Lower leg skin (tissue), 4 donors: ENCODE measurements around the gene FOXC2. TPM values are rescaled to one million over a fixed set of nuclear protein-coding genes. Genes with fewer than 3 reads are reported as not detected.

Source experiments
- DNase-seq, 2 donors: peaks; one replicate each; pipeline ENCODE4 v3.0.0-alpha.2; 2019; ENCODE audit warnings: low spot score in 2 of 2
- H3K4me3 ChIP-seq: fragments of 200-600 bp; sonication (generic); 2 replicates; pipeline ENCODE4 v1.5.1; 2017; ENCODE audit warnings: mild to moderate bottlenecking, low read depth; ENCODE audit not compliant: poor library complexity, severe bottlenecking
- POLR2A ChIP-seq, 2 donors: fragments of 450-650 bp; IDR thresholded peaks; one replicate each; pipeline ENCODE4 v1.6.1; 2016 to 2017; ENCODE audit warnings: antibody characterized with exemption in 2 of 2, mild to moderate bottlenecking in 1 of 2, moderate library complexity in 1 of 2
- WGBS, 2 donors: methylation state at CpG; one replicate each; pipeline ENCODE4 v1.1.5; 2018; 5-methylcytosine and 5-hydroxymethylcytosine counted together
- intact Hi-C: fragments of 100-400 bp; cut with DNase I; formaldehyde crosslinking; loops from one replicate; pipeline ENCODE4 v1.15.0; 2023; ENCODE audit warnings: low total_unique reads
- total RNA-seq, 4 donors: library from RNA; depleted of rRNA; stranded (reverse); fragments of >200 nt; gene quantifications; one replicate each; pipeline ENCODE4 v1.1.0, GENCODE V29; 2016
- TF ChIP-seq, protein P1 (sequence below), 3 donors: fragments of 450-650 bp; IDR thresholded peaks; one replicate each; pipeline ENCODE4 v1.5.1; 2016; ENCODE audit warnings: antibody characterized with exemption in 3 of 3, mild to moderate bottlenecking in 3 of 3, moderate library complexity in 2 of 3

FOXC2 gene
- total RNA-seq, 4 donors from 2014 or later, result 0.16 to 0.32 (median 0.17) TPM; not detected in 1

DNA sequence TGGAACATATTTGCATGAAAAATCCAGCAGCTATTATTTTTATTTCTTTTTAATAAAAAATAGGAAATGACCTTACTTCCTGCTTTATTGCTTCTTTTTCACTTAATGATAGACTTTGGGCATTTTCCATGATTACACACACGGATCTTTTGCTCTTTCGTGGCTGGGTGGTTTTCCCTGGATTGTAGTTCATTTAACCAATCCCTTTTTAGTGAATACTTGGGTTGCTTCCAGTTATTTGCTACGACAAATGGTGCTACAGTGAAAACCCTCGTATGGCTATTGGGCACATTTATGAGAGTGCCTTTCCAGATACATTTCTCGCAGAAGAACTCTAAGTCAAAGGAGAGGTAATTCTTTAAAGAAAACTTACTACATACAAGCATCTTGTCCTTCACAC is 50.3 kb downstream of the FOXC2 start:
- intact Hi-C loops, result no loop called here
- no peak overlapping the region for H3K4me3 ChIP-seq
- no peak for DNase-seq
- 44 to 46% methylated on average over 5 of the region's 5 CpGs for WGBS, 2 donors
- TF ChIP-seq POLR2A (IDR thresholded peaks at IDR 0.05), result no peak
- TF ChIP-seq, protein P1, sequence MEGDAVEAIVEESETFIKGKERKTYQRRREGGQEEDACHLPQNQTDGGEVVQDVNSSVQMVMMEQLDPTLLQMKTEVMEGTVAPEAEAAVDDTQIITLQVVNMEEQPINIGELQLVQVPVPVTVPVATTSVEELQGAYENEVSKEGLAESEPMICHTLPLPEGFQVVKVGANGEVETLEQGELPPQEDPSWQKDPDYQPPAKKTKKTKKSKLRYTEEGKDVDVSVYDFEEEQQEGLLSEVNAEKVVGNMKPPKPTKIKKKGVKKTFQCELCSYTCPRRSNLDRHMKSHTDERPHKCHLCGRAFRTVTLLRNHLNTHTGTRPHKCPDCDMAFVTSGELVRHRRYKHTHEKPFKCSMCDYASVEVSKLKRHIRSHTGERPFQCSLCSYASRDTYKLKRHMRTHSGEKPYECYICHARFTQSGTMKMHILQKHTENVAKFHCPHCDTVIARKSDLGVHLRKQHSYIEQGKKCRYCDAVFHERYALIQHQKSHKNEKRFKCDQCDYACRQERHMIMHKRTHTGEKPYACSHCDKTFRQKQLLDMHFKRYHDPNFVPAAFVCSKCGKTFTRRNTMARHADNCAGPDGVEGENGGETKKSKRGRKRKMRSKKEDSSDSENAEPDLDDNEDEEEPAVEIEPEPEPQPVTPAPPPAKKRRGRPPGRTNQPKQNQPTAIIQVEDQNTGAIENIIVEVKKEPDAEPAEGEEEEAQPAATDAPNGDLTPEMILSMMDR (IDR thresholded peaks at IDR 0.05), result no peak

DNA sequence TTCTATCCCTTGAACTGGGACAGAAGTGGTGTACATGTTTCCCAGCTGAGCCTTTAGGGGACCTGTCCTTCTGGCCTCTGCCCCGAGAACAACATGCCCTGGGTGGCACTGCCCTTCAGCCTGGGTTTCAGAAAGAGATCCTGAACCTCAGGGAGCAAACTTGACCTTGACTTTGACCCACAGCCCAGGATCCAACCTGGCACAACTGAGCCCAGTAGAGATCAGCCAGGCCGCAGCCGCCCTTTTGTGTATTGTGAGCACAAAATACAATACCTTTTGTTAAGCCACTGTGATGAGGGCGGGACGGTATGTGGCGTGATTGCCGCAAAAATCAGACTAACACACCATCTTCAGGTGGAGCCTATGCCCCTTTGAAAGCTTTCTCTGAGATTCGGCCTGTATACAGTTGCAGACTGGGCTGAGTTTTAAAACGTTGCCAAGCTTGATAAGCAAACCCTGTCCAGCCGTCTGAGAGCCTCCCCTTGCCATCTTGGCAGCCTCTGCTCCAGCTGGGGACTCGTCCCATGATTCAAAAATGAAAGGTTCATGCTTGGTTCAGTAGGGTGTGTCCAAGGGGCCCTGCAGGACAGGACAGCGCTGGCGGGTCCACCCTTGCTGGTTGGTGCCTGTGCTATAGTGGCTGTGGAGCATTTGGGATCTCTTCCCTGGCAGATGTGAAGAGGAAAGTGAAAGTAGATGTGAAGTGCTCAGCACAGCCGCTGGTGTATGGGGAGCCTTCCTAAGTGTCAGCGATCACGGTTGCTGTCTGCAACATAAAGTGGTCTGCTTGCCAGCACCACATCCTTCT is 52.0 kb downstream of the FOXC2 start:
- intact Hi-C loops, result no loop called here
- 72 to 80% methylated on average over 16 of the region's 16 CpGs for WGBS, 2 donors
- DNase-seq, result peak in 1 of 2 donors; percentile 67

More for the DNA sequence above, 52.0 kb downstream of the FOXC2 start:
- TF ChIP-seq, protein P1 (IDR thresholded peaks at IDR 0.05), result no peak
- no peak for TF ChIP-seq POLR2A (IDR thresholded peaks at IDR 0.05)
- H3K4me3 ChIP-seq, result no peak overlapping the region

Other genes with a start within 250 kb of the FOXC2 start
- under 1 TPM in 2 of 4 donors, not detected in 2; 0.10 to 0.45 TPM for gene FOXF1, start 56.3 kb upstream of the FOXC2 start, total RNA-seq
- gene MTHFSD, start 11.6 kb upstream of the FOXC2 start, total RNA-seq, result 10 to 100 TPM; 14.5 to 34.8 (median 25.5) TPM
- under 1 TPM in 2 of 4 donors, not detected in 2; 0.23 to 0.49 TPM for gene FOXL1, start 11.7 kb downstream of the FOXC2 start, total RNA-seq